ENCODE results near the gene CRCP. TPM values are rescaled to one million over a fixed set of nuclear protein-coding genes. Genes with fewer than 3 reads are reported as not detected.

Gene CRCP
- total RNA-seq, 1 donor = 53.1 TPM

- no peak overlapping the region for H3K4me3 ChIP-seq (ENCODE audit: low read depth, low read length)
- DNase-seq (ENCODE audit: low read depth) = no peak
- no peak for TF ChIP-seq CTCF (IDR thresholded peaks at IDR 0.05; ENCODE audit: insufficient read depth, low read depth, low read length)
Measured at GRCh38 chr7:66198469-66198868, 83.8 kb downstream of the CRCP start.

GRCh38 chr7:66198956-66199355, 84.3 kb downstream of the CRCP start:
- no peak for DNase-seq (ENCODE audit: low read depth)
- no peak overlapping the region for H3K4me3 ChIP-seq (ENCODE audit: low read depth, low read length)
- no peak for TF ChIP-seq CTCF (IDR thresholded peaks at IDR 0.05; ENCODE audit: insufficient read depth, low read depth, low read length)

GRCh38 chr7:66202441-66202840, 87.8 kb downstream of the CRCP start:
- H3K4me3 ChIP-seq (ENCODE audit: low read depth, low read length) = no peak overlapping the region
- TF ChIP-seq CTCF (IDR thresholded peaks at IDR 0.05; ENCODE audit: insufficient read depth, low read depth, low read length) = no peak
- DNase-seq (ENCODE audit: low read depth) = no peak

Other genes starting within 250 kb of the CRCP start
- 13.9 and 19.9 TPM in 2 replicates for gene VKORC1L1, start 241.8 kb upstream of the CRCP start, total RNA-seq
- gene GUSB, start 132.6 kb upstream of the CRCP start, total RNA-seq = 13.0 and 22.9 TPM in 2 replicates
- 33.5 and 34.5 TPM in 2 replicates for gene ASL, start 39.0 kb upstream of the CRCP start, total RNA-seq
- 131 TPM in 2 replicates for gene TPST1, start 90.5 kb downstream of the CRCP start, total RNA-seq

Measured in fibroblast of villous mesenchyme (primary cell).